GM21619 (cell line): ENCODE measurements around the gene UGDH.
"Not testable (repeated sequence)": the region's sequence is repeated elsewhere in the genome, so short reads cannot be mapped to it uniquely, and the experiment has no call there.

Experiments
- ATAC-seq: cut with Tn5 transposase; IDR thresholded peaks from one replicate; pipeline ENCODE4 v1.9.1; 2021; ENCODE audit not compliant: unreplicated experiment

UGDH gene

DNA sequence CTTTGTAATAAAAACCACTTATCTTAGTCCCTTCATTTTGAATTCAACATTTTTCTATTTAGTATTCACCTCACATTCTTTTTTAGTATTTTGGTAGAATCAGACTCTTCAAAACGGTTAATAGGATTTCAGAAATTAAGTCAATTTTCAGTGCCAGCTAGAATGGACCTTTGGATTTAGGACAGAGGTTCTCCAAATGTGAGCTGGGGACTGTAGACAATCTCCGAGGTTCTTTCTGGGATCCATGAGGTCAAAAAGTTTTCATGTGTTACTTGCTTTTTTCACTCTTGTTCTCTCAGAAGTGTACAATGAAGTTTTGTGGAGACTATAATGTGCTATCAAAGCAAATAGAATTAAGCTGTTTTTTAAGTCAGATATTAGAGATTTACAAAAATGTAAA is 2.3 kb upstream of the UGDH start:
- ATAC-seq, result no peak

DNA sequence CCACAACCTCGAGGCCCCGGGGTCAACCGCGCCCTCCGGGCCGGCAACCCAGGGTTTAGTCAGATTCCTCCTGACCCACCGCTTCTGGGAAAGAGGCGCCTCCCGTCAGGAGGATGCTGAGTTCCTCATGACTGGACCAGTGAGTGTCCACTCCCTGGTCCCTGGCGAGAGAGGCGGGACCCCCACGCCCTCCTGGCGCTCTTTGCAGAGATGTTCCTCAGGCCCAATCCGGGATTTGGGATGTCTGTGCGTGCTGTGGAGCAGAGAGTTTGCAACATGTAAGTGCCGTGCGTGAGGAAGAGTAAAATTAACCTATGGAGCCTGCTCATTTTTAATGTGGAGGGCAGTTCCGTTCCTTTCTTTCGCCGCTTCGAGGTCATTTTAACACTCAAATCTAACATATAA is 824 bp upstream of the UGDH start:
- ATAC-seq, result no peak

DNA sequence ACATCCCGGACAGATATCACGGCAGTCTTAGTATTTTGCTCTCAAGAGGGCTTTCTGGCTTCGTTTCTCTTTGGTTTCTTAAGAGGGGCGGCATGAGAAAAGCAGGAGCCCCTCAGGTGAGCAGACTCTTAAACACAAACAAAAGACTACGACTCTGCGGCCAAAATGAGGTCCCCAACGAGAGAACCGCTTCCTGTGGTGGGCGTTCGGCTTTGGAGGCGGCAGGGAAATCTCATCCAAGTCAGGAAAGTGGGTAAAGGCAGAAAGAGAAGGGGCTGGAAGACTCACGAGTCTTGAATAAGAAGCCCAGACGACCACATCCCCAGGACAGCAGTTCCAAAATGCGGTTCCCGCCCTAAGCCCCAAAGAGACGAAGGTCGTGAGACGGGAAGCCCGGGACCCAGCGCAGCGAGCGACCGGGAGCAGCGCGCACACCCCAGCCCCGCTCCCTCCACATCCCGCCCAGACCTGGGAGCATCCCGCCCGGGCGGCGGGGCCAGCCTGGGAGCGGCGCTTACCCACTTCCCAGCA is 409 bp downstream of the UGDH start:
- ATAC-seq, result peak; percentile 20

DNA sequence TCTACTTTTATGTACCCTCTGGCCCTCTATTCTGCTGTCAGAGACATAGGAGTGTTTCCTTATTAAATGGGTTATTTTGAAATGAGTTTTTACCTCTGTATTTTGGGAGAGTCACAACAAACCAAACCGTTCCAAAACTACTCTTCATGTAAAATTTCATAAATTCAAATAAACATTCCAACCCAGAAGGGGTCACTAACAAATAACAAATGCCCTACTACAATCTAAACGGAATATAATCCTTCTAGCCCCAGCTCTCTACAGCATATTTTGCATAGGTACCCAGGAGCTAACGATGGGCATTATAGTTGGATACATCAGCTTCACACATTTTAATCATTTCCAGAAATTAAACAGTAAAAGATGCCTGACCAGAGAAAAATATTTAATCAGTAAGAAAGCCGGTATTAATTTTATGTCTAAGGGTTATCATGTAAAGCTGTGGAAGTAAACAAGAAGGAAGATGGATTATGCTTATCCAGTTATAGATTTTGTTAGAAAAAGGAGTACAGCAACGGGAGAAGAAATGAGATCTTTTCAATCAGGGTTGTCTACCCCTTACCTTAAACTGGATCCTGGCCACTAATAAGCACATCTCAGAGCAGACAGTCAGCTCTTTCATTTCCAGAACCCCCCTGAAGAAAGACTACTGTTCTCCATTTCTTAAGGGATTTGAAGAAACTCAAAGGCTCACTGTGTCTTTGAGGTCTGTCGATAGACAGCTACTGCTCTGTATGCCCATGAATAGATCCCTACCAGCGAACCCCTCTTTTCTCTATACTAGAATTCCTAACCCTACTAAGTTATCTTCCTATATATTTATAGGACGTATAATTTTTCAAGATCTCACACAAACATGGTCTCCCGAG is 1.2 kb downstream of the UGDH start:
- no peak for ATAC-seq

DNA sequence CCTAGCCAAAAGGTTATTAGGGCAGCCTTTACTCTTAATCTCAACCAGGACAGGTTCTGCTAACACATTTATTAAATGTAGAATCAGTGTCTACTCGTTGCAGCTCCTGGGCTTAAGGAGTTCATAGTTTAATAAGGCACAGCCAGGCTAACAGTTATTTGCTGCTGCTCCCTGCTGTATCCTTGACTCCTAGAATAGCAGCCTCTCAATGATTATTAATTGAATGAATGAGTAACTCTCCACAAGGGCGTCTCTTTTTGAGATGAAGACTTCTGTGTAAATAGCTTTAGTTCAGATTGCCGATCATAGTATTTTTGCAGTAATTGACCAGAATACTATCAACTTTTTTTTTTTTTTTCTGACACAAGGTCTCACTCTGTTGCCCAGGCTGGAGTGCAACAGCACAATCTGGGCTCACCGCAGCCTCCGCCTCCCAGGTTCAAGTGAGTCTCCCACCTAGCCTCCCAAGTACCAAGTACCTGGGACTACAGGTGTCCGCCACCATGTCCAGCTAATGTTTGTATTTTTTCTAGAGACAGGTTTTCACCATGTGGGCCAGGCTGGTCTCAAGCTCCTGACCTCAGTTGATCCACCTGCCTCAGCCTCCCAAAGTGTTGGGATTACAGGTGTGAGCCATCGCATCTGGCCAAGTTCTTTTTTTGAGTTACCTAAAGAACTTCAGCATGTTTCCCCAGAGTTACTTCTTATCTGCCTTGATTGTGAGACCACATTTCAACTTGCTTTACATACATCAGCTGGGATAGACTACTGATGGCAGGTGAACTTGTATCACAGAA is 2.9 kb downstream of the UGDH start:
- no peak for ATAC-seq

DNA sequence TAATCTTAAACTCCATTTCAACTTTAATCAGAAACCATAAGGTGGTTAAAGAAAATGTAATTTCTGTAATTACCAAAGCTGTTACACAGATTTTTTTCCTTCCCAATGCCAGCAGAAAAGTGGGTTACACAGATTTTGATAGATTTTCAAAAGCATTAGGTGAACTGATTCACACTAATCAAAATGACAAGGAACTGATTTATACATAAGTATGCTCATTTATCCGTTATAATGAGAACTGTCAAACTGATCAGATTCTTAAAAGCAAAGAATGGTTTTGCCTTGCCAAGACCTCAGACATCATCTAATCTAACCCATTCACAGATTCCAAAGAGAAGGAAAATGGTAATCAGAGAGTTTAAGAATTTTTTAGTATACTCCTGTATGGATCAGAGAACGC is 5.2 kb downstream of the UGDH start:
- ATAC-seq, result no peak

DNA sequence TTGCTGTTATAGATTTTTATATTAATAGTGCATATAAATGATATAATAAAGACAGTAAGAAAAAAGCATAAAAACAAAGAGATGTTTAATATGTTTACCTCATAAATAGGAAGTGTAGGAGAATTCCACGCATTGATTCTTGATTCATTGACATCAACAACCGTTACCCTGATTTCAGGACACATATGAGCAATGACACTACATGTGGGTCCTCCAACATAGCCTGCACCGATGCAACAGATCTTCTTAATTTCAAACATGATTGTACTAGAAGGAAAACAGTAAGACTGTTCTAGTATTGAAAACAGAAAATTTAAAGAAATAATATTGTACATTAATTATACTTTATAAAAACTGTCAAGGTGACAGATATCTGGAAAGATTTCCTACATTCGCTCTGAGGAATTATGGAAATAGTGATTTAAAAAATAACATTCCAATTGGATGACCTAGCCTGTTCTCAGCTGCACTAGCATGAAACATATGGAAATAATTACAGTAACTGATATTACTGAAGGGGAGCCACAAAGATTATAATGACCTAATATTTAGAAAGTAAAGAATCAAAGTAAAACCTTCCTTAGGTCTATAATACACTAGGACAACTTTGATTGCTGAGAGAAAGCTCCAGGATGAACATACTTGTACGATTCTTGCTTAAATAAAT is 5.9 kb downstream of the UGDH start:
- ATAC-seq, result no peak

DNA sequence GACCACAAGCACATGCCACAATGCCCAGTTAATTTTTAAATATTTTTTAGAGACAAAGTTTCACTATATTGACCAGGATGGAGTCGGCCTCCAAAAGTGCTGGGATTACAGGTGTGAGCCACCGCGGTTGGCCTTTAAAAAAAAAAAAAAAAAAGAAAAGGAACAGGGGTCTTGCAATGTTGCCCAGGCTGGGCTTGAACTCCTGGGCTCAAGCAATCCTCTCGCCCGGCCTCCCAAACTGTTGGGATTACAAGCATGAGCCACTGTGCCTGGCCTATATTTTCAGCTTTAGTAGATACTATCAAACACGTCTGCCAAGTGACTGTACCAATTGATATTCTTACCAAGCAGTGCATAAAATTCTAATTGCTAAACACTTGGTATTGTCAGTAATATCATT is 8.8 kb downstream of the UGDH start:
- ATAC-seq, result no peak

DNA sequence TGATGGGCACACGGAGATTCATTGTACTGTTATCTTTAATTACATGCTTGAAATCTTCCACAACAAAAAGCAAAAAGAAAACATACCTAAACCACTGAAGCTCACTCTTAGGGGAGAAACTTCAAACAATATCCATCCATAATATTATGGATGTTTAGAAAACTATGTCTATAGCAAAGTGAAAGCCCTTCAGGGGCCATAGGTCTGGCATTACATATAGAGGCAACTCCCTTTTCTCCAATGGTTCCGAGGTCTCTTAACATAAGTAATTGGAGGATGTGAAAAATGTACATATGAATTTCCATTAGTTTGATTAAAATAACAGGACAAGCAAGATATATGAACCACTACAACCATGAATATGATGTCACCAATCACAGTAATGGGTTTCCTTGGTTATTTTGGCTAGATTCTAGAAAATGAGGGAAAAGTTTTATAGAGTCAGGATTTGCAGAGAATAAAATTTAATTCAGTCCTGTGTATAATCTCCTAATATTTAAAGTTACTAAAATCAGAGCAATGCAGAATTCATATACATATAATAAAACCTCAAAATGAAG is 10.8 kb downstream of the UGDH start:
- no peak for ATAC-seq

DNA sequence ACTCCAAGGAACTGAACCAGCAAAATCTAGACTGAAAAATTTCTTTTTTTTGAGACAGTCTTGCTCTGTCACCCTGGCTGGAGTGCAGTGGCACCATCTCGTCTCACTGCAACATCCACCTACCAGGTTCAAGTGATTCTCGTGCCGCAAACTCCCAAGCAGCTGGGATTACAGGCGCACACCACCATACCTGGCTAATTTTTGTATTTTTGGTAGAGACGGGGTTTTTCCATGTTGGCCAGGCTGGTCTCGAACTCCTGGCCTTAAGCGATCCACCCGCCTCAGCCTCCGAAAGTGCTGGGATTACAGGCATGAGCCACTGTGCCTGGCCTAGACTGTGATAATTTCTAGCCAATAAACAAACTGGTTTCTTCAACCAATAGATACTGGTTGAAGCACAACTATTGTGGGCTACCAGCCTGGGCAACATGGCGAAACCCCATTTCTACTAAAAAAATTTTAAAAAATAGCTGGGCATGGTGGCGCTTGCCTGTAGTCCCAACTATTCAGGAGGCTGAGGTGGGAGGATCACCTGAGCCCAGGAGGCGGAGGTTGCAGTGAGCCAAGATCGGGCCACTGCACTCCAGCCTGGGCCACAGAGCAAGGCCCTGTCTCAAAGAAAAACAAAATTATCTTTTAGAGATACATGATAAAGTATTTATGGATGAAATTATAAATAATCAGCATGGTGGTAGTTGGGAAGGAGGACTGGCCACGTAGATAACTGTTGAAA is 11.4 kb downstream of the UGDH start:
- not testable (repeated sequence) for ATAC-seq

DNA sequence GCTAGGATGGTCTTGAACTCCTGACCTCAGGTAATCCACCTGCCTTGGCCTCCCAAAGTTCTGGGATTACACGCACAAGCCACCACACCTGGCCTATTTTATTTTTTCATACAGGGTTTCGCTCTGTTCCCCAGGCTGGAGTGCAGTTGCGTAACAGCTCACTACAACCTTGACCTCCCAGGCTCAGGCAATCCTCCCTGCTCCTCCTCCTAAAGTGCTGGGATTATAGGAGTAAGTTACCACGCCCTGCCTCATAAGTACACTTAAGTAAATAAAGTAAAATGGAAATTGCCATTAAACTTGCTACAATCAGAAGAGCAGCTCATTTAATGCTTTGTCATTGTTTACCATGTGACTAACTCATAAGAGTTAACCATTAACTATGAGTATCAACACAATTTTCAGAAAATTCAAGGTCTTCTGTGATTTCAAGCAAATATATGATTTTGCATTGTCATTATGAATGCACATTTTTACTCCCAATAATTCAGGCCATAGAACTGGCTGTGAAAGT is 12.3 kb downstream of the UGDH start:
- no peak for ATAC-seq

DNA sequence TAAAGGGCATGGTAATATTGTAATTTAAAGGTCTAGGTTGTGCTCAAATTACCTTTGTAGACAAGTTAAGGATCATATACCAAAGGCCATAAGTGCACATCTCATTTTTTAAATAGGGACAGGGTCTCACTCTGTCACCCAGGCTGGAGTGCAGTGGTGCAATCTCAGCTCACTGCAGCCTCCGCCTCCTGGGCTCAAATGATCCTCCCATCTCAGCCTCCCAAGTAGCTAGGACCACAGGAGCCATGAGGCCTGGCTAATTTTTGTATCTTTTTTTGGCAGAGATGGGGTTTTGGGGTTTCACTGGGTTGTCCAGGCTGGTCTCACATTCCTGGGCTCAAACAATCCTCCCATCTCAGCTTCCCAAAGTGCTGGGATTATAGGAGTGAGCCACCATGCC is 13.0 kb downstream of the UGDH start:
- ATAC-seq, result not testable (repeated sequence)

DNA sequence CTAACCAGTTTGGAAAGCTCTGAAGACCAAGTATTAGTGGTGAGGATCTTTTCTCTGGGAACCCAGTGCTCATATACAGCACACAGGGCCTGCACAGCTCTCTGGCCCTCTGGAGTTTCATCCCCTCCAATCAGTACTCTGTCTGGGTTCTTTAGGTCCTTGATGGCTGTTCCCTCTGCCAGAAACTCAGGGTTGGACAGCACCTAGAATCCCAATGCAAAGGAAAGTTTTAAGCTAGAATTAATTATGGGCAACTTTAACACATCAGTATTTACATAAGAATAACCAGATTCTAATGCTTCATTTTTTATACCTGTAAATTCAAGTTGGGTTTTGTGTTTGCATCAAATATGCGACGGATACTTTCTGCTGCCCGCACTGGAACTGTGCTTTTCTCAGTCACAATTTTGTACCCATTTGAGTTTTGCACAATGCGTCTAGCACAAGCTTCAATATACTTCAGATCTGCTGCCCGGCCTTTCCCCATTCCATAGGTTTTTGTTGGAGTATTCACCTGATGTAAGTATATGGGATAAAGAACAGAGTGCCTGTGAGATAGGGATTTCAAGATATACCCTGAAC is 16.8 kb downstream of the UGDH start:
- no peak for ATAC-seq

DNA sequence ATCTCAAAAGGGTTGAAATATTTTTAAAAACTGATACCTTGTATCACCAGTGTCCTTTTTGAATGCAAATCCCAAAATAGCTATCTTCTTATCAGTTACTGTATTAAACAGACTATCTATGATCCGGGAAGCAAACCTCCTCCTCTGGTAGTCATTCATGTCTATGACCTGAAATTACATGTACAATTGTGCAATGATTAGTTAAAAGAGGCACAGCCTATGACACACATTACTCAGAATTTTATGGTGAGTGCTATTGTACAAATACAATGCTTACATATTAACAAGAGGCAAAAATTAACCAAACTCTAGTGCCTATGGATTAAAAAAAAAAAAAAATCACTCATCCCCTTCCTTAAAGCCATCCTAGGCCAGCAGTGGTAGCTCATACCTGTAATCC is 21.7 kb downstream of the UGDH start:
- no peak for ATAC-seq

DNA sequence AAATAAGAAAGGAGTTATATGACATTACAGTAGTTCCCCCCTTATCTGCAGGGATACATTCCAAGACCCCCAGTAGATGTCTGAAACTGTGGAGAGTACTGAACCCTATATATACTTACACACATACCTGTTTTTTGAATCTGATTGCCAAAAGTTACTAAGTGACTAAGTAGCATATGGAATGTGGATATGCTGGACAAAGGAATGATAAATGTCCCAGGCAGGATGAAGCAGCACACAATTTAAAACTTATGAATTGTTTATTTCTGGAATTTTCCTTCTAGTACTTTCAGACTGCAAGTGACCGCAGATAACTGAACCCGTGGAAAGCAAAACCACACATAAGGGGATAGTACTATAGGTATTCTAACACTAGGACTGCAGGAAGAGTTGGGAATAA is 22.7 kb downstream of the UGDH start:
- ATAC-seq, result no peak

DNA sequence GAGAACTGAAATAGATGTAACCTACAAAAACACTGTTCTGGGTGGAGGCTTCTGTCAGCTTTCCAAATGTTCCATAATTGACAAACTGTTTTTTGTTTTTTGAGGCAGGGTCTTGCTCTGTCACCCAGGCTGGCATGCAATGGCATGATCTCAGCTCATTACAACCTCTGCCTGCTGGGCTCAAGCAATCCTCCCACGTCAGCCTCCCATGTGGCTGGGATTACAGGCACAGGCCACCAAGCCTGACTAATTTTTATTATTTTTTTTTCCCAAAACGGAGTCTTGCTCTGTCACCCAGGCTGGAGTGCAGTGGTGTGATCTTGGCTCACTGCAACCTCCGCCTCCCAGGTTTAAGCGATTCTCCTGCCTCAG is 24.6 kb downstream of the UGDH start:
- not testable (repeated sequence) for ATAC-seq

DNA sequence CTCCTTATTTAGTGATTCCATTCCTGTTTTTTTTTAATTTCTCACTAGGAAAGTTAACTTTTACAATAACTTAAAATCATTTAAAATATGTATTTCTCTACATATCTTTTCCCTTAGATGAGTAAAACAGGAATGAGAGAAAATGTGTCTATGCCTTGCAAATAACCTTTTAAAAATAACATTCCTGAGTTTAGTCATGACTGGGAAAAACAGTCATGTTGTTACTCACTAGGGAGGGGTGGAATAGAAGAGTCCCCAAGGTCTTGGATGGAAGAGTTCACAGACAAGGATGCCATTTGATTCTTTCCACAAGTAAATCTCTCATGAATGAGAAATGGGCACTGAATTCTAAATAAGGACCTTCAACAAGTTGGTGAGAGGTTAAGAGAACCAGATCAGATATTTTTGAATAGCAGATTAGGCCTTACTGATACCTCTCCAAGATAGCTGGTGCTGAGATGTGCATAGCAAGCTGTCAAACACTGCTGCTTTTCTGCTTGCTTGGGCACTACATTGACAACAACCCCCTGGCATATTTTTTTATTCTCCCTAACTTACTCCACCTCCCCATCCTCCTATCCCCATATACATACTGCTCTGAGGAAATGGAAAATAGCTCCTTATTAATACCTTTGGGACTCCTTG is 25.1 kb downstream of the UGDH start:
- no peak for ATAC-seq

DNA sequence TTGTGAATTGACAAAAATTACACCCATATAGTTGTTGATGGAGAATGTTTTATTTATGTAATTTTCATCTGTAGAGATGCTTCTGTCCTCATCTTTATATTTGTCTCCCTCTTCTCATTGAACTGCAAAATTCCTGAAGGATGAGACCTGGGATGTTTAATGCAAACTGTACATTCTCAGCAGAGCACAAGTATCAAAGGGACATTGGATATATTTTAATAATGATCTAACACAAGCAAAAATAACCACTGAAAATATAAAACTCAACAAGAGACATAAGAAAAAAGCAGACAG is 28.6 kb downstream of the UGDH start:
- ATAC-seq, result no peak

DNA sequence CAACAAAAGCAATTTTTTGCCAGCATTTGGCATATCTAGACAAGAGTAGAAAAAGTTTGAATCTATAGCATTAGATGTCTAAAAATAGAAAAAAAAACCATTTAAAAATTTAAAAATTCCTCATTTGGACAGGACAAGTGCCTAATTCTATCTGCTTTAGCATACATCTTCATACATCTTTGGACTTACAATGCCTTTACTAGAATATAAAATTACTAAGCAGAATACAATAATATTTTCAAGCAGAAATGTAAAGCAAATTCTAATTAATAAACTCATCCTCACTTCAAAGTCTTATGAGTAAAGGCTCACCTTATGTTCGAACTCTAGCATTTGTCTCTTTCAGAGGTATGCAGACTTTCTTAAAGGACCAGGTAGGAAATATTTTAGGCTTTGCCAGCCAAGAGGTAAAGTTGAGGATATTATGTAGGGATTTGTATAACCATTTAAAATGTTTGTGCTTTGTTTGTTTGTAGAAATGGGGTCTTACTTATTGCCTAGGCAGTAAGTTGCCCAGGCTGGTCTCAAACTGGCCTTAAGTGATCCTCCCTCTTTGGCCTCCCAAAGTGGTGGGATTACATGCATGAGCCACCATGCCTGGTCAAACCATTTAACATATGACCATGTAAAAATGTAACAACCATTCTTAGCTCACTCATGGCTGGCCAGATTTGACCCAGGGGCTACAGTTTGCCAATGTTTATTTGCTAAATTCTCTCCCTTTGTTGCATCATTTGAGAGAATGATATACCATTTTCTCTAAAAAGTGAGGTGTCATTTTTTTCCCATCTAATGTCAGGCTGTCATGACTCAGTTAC is 29.1 kb downstream of the UGDH start:
- ATAC-seq, result no peak
